Choroid plexus epithelial cell (primary cell): Measurements from ENCODE around the gene PRKAG1.

Experiments used
- DNase-seq: peaks from one replicate; pipeline ENCODE4 v3.0.0-alpha.2; 2010; ENCODE audit warnings: low read depth
- H3K4me3 ChIP-seq: 2 replicates; pipeline ENCODE4 v1.5.1; 2011; ENCODE audit warnings: low read depth, mild to moderate bottlenecking, control low read depth, low read length, moderate library complexity
- TF ChIP-seq, protein P1 (sequence below): conservative IDR thresholded peaks from 2 replicates; pipeline ENCODE4 v1.5.1; 2011; ENCODE audit warnings: low read depth, mild to moderate bottlenecking, control low read depth, inconsistent platforms, low read length, moderate library complexity

PRKAG1 gene

DNA sequence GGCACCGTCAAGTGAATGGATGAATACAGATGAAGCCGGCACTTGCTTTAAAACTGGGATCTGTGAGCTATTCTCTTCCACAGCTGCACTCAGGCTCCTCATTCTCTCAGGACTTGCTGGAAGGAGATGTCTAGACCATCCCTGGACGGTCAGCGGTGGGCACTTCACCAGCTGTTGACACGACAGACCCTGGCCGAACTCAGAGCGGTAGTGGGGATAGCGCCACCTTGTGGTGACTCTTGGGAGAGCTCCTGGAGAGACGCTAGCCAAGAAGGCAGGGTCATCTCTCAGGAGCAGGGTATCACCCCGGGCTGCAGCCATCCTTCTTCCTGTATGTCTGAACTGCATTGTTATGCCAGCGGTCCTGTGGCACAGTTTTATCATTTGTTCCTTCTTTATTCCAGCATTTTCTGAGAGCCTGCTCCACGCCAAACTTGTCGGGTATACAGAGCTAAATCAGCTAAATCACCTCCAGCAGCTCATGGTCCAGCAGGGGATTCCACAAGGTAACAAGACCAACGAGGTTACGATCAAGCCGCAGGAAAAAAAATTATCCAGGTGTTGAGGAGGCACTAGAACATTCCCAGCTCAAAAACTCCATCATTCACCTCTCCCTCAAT lies 30.4 kb downstream of the PRKAG1 start:
- TF ChIP-seq, protein P1, sequence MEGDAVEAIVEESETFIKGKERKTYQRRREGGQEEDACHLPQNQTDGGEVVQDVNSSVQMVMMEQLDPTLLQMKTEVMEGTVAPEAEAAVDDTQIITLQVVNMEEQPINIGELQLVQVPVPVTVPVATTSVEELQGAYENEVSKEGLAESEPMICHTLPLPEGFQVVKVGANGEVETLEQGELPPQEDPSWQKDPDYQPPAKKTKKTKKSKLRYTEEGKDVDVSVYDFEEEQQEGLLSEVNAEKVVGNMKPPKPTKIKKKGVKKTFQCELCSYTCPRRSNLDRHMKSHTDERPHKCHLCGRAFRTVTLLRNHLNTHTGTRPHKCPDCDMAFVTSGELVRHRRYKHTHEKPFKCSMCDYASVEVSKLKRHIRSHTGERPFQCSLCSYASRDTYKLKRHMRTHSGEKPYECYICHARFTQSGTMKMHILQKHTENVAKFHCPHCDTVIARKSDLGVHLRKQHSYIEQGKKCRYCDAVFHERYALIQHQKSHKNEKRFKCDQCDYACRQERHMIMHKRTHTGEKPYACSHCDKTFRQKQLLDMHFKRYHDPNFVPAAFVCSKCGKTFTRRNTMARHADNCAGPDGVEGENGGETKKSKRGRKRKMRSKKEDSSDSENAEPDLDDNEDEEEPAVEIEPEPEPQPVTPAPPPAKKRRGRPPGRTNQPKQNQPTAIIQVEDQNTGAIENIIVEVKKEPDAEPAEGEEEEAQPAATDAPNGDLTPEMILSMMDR = peak; percentile 87
- peak; percentile 52 for DNase-seq
- no peak overlapping the region for H3K4me3 ChIP-seq

DNA sequence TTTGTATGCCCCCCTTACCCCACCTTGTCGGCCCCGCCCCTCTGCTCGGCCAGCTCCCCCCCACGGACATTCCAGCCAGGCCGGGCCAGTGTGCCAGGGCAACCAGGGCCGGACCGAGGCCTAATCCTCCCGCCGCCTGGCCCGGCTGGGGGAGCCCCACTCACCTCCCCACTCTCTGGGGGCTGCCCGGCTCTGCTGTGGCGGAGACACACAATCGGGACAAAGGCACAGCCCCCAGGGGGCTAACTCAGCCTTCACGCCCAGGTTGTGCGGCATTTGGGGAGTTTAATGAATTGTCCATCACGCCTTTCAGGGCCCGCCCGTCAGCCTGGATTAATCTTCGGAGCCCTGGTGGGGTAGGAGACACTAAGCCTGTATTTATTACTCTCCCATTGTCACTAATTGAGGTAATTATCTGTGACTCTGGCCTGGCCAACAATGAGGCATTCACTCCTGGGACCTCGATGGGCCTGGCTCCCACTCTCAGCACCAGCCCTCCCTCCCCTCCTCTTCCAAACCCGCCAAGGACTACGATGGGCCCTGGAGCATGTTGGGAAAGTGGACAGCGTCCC lies 31.8 kb downstream of the PRKAG1 start:
- DNase-seq = no peak
- TF ChIP-seq, protein P1 = no peak
- no peak overlapping the region for H3K4me3 ChIP-seq

DNA sequence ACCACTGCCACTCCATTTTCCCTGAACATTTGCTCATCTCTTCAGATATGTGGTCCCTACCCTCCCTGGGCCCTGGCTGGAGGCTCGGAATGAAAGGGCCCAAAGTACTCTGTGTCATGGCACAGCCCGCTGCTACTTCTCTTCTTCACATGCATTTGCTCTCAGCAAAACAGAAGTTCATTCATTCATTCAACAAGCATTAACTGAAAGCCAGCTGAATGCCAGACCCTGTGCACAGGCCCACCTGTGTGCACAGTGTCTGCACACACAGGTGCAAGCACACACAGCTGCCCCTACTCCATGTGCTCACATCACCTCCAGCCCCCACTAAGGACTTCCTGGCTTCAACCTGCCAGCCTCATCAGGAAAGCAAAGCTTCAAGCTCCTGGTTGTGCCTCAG lies 32.7 kb downstream of the PRKAG1 start:
- no peak for DNase-seq
- TF ChIP-seq, protein P1 = no peak
- no peak overlapping the region for H3K4me3 ChIP-seq

GRCh38 chr12:48985475-48985897 lies 33.1 kb downstream of the PRKAG1 start:
- TF ChIP-seq, protein P1 = no peak
- no peak for DNase-seq
- no peak overlapping the region for H3K4me3 ChIP-seq

DNA sequence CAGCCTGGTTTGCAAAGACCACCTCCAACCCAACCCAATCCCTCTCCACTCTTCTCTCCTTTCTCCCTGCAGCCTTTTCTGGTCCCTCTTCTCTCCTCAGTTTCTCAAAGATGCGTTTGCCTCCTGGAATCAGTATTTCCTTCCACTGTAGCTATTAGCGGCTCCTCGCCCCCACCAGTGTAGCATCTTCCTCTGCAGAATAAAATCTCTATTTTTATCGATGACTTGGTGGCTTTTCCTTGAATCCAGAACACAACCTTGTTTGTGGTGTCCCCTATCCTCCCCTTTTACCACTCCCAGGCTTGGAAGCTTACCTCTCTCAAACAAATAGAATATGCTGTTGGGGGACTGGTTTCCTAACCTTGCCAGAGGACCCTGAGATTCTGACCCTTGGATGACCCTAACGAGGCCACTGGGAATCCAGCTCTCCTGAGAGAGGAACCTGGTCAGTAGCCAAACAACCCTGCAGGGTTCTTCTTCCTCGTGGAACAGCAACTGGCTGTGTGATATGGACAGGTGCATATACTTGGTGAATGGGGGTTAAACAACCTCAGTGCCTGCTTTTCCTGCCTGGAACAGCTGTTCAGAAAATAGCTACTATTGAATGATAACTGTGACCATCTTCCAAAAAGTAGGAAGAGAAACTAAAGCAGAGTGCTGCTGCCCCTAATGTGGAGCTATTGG lies 36.0 kb downstream of the PRKAG1 start:
- DNase-seq = no peak
- TF ChIP-seq, protein P1 = no peak
- H3K4me3 ChIP-seq = no peak overlapping the region

DNA sequence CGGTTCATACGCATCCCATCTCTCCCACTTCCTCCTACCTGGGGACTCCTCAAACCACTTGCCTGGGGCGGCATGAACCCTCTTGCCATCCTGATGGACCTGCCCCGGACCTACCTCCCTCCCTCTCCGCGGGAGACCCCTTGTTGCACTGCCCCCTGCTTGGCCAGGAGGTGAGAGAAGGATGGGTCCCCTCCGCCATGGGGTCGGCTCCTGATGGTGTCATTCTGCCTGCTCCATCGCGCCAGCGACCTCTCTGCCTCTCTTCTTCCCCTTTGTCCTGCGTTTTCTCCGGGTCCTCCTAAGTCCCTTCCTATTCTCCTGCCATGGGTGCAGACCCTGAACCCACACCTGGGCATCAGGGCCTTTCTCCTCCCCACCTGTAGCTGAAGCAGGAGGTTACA lies 36.8 kb downstream of the PRKAG1 start:
- TF ChIP-seq, protein P1 = no peak
- no peak for DNase-seq
- no peak overlapping the region for H3K4me3 ChIP-seq
